ENCODE data around the gene EDEM1.
"Not testable (repeated sequence)": the region's sequence is repeated elsewhere in the genome, so short reads cannot be mapped to it uniquely, and the experiment has no call there.

EDEM1 gene

DNA sequence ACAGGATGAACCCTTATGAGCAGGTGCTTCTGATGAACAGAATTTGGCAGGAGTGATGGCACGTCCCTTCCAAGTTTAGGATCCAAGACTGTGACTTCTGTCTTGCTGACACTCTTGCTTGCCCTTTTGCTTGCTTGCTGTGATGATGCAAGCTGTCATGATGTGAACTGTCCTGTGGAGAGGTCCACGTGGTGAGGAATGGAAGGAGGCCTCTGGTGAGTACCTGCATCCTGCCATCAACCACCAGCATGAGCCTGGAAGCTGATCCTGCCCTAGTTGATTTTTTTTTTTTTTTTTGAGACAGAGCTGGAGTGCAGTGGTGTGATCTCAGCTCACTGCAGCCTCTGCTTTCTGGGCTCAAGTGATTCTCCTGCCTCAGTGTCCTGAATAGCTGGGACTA lies 45.5 kb downstream of the EDEM1 start:
- DNase-seq (ENCODE audit: low read depth) = no peak

DNA sequence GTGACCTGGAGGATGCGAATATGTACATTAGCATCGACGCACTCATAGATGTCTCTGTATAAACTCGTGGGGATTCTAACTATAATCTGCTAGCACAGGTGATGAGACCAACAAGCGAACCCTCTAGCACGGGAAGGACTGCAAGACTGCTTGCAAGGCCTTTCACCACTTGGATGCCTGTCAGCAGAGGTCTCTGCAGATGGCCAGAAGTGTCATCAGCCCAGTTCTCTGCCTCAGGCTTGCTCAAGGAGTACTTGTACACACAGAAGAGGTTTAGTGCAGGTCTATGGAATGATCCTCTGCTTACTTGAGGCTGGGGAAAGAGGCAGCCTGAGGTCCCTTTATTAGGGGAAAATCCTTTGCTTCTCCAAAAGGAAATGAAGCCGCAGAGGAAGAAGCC lies 48.1 kb downstream of the EDEM1 start:
- no peak for DNase-seq (ENCODE audit: low read depth)

DNA sequence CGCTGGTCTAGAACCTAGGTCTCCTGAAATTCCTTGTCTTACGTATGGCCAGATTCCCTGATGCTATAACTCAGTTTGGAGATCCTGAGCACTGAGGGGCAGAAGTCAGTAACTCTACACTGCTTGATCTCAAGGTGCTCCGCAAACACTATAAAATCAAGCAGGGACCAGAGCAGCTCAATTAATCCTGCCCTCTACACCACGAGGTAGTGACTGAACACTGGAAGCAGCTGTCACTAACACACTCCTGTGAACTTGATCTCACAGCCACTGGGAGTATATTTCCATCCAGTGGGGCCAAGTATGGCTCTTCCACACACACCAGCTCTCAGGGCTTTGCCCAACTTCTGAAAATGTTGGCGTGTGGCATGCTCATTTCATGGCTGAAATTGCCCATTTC lies 51.0 kb downstream of the EDEM1 start:
- DNase-seq (ENCODE audit: low read depth) = no peak

DNA sequence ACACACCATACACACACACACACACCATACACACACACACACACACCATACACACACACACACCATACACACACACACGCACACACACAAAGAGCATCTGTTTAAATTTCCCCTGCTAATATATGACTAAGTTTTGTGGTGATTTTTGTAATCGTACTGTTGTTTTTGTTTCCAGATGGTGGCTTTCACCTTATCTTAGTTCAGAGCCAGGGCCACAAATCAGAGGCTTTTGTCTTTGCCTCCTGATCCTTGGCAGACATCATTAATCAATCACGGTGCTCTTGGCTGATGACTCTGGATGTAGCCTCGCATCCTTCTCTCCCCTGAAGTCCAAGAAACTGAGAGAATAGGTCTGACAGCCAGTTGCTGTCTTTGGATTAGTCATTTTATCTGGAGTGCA lies 52.1 kb downstream of the EDEM1 start:
- no peak for DNase-seq (ENCODE audit: low read depth)

DNA sequence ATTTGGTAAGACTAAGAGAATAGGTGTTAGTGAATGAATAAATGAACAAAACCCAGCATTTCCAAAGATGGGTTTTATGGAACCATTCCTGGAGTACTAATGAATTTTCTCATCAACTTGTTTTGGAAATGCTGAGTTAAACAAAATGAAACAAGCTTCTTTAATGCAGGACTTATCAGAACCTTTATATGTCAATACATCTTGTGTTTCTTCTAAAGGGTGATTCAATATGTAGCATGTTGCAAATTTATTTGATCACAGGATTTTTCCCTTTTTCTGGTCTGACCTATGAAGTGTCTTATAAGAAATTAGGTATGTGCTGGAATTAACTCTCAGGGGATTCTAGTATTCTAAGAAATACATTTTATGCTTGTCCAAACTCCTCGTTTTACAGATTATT lies 53.2 kb downstream of the EDEM1 start:
- no peak for DNase-seq (ENCODE audit: low read depth)

DNA sequence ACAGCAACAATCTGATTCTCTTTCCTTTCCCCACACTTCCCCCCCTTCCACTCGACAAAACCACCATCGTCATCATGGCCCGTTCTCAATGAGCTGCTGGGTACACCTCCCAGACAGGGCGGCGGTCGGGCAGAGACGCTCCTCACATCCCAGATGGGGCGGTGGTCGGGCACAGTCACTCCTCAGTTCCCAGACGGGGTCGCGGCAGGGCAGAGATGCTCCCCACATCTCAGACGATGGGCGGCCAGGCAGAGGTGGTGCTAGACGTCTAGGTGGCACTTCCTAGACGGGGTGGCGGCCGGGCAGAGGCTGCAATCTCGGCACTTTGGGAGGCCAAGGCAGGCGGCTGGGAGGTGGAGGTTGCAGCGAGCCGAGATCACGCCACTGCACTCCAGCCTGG lies 55.3 kb downstream of the EDEM1 start:
- DNase-seq (ENCODE audit: low read depth) = not testable (repeated sequence)

DNA sequence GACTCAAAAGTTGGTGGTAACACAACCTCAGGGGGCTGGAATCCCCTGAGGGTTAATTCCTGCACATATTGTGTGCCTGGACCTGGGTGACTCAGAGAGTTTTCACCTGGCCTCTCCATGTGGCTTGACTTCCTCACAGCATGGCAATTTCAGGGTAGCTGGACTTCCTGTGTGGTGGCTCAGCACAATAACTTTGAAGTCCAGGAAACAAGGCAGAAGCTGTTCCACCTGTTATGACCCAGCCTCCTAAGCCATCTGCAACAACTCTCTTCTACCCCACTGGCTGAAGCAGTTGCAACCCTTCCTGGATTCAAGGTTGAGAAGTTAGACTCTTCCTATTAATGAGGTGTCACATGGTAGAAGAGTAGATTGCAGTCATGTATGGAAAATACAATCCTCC lies 58.4 kb downstream of the EDEM1 start:
- DNase-seq (ENCODE audit: low read depth) = no peak

DNA sequence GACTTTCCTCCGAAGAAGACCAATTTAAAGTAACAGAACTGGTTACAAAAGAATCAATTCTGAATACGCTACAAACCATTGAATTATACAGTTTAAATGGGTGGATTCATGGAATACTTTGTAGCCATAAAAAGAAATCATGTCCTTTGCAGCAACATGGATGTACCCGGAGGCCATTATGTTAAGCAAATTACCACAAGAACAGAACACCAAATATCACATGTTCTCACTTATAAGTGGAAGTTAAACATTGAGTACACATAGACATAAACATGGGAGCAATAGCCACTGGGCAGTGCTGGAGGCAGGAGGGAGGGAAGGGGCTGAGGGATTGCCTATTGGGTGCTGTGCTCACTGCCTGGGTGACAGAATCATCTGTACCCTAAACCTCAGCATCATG lies 61.3 kb downstream of the EDEM1 start:
- no peak for DNase-seq (ENCODE audit: low read depth)

DNA sequence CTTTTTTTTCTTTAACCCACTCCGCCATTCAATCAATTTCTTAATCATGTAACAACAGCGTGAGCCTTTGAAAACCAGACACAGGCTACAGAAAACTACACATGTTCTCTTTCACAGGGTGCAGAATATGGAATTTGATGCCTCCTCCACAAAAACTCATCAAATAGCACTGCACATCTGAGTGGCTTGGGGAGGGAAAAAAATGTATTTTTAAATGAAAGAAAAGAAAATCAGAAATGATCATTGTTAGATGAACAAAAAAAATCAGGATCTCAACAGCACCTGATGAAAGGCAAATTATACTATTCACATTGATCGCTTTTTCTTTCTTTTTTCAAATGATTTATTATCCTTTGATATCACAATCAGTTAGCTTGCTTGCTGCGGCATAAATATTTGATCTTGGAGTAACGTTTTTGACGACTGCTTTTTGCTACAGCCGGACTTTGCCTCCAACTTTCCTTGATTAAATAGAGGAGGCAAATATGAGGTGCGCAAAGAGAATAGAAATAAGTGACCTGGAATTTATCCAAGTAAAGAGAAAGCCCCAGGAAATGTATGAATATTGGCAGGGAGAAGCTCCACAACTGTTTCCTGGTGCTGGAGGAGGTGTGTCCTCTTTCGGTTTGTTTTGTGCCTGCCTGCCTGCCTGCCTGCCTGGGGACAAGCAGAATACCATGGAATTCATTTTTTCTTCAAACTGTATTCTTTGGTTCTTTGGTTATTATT lies 63.1 kb downstream of the EDEM1 start:
- no peak for DNase-seq (ENCODE audit: low read depth)

DNA sequence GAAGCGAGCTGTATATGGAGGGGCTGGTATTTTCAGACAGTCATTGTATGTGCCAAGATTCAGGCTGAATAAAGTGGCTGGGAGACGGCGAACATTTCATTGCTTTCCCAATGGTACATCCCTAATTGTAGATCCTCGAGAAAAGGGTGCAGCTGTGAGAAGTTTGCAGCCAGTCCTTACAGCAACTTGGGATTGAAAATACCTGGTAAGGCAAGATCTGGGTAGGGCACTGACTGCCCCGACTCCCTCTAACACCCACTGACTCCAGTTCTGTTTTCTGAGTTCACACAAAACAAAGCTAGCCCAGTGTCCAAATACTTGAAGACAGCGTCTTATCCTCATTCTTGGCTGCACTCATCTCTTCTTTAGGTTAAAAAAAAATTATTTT lies 63.7 kb downstream of the EDEM1 start:
- no peak for DNase-seq (ENCODE audit: low read depth)

DNA sequence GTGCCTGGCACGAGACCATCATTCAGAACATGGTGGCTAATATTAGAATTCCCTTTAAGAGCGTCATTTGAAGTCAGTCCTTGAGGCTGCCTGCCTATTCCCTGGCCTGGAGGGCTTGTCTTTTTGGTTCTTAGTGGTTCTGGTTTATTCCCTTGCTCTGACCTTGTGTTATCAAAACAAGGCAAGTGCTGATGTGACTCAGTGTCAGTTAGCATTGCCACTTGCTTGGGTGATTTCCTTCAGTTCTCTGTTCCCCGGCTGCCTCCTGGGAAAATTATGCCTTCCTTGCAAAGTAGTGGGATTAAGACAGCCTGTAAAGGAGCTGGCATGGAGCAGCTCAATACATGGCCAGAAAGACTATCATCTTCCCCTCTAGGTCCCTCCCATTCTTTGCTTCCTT lies 64.6 kb downstream of the EDEM1 start:
- DNase-seq (ENCODE audit: low read depth) = no peak

DNA sequence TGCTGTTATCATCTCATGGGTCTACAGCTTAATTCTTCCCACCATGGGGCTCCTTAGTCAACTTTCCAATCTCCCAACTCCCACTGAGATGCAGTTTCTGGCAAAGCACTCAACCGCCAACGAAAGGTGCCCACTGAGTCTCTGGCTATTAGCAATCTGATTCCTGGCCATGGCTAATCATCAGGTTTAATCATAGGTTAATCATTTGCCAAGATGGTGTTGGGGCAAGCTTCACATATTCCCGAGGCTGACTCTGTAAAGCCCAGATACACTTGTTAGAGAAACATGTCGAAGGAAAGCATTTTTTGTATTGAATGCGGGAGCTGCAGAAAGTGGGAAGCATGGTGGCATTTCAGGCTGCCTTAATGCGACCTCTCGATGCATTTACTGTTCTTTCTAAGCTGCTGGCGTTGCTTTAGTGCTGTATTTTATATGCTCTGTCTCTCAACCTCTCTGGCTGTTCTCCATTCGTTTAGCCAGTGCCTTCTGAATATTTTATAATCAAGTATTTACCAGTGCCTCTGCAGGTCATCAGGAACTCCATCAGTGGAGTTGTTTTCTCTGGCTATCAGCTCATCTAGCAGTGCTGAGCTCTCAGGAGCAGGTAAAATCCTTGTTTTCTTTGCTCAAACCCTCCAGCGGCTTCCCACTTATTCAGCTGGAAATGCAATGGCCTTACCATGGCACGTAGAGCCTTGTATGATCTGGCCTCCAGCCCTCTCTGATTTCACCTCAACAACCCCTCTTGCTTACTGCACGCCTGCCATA lies 67.0 kb downstream of the EDEM1 start:
- DNase-seq (ENCODE audit: low read depth) = no peak

DNA sequence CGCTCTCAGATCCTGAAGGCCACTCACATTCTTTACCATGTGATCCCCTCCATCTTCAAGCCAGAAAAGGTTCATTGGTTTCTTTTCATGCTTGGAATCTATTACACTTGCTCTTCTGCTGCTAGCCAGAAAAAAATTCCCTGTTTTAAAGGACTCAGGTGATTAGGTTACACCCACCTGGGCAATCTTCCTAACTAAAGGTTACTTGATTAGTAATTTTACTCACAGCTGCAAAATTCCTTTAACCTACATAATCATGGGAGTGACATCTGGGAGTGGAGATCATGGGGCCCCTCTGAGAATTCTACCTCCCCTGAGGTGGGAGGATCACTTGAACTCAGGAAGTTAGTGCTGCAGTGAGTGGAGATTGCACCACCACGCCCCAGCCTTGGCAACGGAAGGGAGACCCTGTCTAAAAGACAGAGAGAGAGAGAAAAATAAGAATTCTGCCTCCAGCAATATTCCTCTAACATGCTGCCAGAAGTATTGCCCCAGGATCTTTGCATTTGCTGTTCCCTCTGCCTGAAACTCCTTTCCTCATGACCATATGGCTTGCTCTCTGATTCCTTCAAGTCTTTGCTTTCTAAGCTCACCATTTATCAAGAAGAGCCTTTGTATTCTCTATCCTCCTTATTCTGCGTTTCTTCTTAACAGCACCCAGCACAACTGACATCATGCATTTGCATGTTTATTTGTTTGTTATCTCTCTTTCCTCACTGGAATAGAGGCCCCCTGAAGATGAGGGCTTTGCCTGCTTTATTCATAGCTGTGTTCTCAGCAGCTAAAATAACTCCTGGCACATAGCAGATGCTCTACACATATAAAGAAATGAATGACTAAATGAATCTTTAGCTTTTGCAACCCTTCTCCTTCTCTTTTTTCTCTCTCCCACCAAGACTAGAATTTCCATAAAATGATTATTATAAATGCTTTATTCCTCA lies 68.2 kb downstream of the EDEM1 start:
- no peak for DNase-seq (ENCODE audit: low read depth)

DNA sequence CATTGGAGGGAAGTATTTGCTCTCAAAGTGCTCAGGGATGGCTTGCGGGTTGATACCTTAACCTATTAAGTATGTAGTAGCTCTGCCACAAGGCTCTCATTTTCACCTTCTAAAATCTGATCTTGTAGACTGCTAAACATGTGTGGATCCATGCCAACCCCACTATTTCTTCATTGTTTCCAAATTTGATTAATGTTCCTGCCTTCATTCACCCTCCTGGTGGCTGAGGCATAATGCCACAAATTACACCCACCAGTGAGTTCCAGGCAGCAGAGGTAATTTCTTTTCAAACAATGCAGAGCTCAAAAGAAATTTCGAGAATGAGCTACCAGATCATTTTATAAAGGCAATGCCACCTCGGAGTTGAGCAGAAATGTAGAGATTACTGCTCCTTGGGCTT lies 71.0 kb downstream of the EDEM1 start:
- DNase-seq (ENCODE audit: low read depth) = no peak

DNA sequence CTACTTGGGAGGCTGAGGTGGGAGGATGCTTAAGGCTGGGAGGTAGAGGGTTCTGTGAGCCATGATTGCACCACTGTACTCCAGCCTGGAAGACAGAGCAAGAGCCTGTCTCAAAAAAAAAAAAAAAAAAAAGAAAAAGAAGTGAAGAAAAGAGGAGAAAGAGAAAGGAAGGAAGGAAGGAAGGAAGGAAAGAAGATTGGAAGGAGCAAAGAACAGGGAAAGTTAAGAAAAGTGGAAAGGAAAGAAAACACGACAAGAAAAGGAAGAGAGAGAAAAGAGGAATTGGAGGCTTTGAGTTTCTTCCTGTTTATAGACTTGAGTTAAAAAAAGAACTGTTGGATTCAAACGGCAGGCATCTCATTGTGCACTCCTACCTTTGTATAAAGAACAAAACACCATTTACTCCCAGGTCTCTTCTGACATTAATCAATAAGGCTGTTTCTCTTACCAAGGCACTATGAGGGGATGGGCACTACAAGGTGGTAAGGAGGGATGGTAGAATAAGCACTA lies 73.5 kb downstream of the EDEM1 start:
- DNase-seq (ENCODE audit: low read depth) = no peak

DNA sequence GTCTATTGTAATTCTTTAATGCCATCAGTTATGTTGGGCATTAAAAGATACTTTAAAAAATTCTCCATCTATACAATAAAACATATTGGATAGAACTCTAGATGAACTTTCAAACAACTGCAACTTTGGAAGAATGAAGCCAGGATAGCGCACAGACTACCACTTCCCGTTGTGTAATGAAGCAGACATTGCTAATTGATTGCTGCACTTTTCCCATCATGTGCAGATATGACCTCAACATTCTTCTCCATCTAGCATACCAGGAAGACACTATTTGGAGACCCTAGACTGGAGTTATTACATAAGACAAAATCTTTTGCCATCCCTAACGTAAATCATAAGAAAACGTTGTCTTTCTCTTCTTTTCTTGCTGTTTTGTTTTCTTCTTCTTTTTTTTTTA lies 75.0 kb downstream of the EDEM1 start:
- DNase-seq (ENCODE audit: low read depth) = no peak

DNA sequence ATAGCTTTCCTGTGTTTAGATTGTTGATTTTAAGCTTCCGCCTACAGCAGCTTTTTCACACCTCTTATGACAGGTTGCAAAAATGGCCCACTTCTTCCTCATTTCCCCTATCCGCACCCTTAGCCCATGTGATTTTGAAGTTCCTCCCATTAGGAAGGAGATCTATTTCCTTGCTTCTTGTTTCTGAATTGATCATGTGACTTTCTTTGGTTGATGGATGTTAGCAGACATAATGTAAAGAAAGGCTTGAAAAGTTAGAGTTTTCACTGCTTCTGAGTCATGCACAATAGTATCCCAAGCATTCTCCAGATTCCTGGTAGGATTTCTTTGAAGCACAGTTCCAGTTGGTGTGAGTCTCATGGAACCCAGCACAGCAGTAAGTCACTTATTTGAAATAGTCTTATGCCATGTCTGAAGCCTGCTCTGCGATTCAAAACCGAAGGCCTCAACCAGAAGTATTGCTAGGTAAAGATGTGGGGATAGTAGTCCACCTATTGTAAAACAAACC lies 76.6 kb downstream of the EDEM1 start:
- no peak for DNase-seq (ENCODE audit: low read depth)

DNA sequence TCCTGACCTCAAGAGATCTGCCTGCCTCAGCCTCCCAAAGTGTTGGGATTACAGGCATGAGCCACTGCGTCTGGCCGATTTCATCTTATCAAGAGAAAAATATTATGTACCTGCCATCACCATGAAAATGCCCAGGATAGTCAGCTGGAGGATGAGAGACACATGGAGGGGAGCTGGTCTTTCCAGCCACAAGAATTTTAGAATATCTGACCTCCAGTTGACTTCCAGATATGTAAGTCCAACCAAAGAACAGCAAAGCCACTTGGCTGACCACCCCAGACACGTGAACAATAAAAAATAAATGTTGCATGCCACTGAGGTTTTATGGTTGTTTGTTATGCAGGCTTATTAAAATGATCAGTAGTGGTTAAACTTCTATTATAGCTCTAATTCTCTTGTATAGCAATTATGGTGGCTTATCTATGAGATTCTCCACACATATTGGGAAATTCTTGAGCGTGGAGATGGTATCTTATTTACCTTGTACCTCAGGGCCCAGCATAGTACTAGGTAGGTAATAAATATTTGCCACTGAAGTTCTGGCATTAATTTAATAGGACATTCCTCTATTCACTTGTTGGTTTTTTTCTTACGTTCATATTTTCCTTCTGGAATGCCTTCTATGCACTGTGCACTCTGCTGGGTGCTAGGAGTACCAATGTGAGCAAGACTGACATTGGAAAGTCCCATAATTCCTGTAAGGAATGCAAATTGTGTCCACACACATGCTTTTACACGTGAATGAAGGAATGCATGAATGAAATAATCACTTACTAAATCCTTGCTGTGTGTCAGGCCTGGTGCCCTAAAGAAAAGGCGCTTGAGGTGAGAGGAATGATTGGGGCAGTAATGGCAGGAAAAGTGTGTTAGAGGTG lies 77.6 kb downstream of the EDEM1 start:
- DNase-seq (ENCODE audit: low read depth) = no peak

DNA sequence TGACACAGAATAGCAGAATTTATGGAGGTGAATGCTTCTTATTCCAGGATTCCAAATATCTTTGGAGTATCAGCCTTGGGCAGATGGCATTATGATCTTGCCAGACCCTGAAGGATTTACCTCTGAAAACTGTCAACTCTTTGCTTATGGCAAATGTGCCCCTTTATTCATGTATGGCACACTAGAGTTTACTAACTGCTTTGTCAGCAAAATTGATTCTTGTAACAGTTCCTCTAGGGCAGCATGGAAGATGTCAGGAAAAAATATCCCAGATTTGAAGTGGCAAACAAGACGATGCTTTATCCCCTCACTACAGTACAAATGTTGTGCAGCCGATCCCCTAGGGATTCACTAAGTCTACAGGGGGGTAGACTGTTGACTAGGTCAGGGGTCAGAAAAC lies 79.7 kb downstream of the EDEM1 start:
- no peak for DNase-seq (ENCODE audit: low read depth)

DNA sequence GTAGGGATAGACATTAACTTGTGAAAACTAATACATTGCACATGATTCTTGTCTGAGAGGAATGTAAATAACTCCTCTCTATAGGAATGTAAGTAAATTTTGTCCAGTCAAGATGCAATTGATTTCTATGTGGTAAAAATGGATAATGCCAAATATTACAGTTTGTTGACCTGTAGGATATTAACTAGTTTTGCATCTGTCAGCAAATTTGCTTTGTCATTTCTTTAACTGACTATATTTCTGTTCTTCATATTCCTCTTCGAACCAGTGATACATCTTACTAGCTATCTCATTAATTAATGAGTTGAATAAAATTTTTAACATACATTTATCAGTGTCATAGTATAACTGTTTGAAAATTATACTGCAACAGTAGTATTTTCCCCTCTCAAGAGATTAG lies 80.4 kb downstream of the EDEM1 start:
- no peak for DNase-seq (ENCODE audit: low read depth)

Data from stimulated activated CD8-positive, alpha-beta memory T cell treated with anti-CD3 and anti-CD28 coated beads, Interleukin-12 subunit alpha, Interleukin-12 subunit beta, amount 100 ng/mL, for 4 hours (primary cell).